Aorta (tissue), 5 donors: Measurements from ENCODE around the gene ARHGAP33. TPM values are rescaled to one million over a fixed set of nuclear protein-coding genes. Genes with fewer than 3 reads are reported as not detected.

Experiments used
- ATAC-seq: fragments of 200-7000 bp; cut with Tn5 transposase; one replicate; pipeline ENCODE4 v1.9.1; 2022; ENCODE audit warnings: moderate library complexity; ENCODE audit not compliant: low FRiP score
- DNase-seq, 2 donors: peaks; one replicate each; pipeline ENCODE4 v3.0.0-alpha.2; 2020
- H3K27ac ChIP-seq, 2 donors: one replicate each; pipeline ENCODE4 v1.5.1; 2013; ENCODE audit warnings: low read length in 2 of 2, mild to moderate bottlenecking in 2 of 2, moderate library complexity in 2 of 2, control low read depth in 1 of 2, inconsistent platforms in 1 of 2, low read depth in 1 of 2
- H3K27me3 ChIP-seq, 2 donors: one replicate each; pipeline ENCODE4 v1.6.1; 2013; ENCODE audit warnings: control low read depth in 1 of 2, low read length in 1 of 2, mild to moderate bottlenecking in 1 of 2, moderate library complexity in 1 of 2; ENCODE audit not compliant: insufficient read depth in 2 of 2, control insufficient read depth in 1 of 2
- H3K36me3 ChIP-seq, 2 donors: one replicate each; pipeline ENCODE4 v1.6.1; 2013; ENCODE audit warnings: control low read depth in 1 of 2, low read length in 1 of 2, mild to moderate bottlenecking in 1 of 2; ENCODE audit not compliant: insufficient read depth in 2 of 2, control insufficient read depth in 1 of 2
- H3K4me1 ChIP-seq, 2 donors: one replicate each; pipeline ENCODE4 v1.6.1; 2013; ENCODE audit warnings: low read length in 2 of 2, control low read depth in 1 of 2, mild to moderate bottlenecking in 1 of 2, moderate library complexity in 1 of 2; ENCODE audit not compliant: insufficient read depth in 2 of 2, control insufficient read depth in 1 of 2
- H3K4me3 ChIP-seq, 2 donors: one replicate each; pipeline ENCODE4 v1.5.1; 2013; ENCODE audit warnings: low read length in 2 of 2, control low read depth in 1 of 2, mild to moderate bottlenecking in 1 of 2
- H3K9me3 ChIP-seq: one replicate; pipeline ENCODE4 v1.6.1; 2013; ENCODE audit warnings: mild to moderate bottlenecking, low read length; ENCODE audit not compliant: control insufficient read depth
- WGBS, 2 donors: extraction: QIAGEN DNeasy Blood & Tissue Kit; methylation state at CpG; one replicate each; pipeline ENCODE4 v1.1.7; 2013; 5-methylcytosine and 5-hydroxymethylcytosine counted together
- intact Hi-C, 2 donors: fragments of 100-400 bp; cut with DNase I; formaldehyde crosslinking; loops; one replicate each; pipeline versions ENCODE4 v1.14.2 to v1.15.0; 2022
- long read RNA-seq, 2 donors: library from polyadenylated mRNA; unstranded; transcript quantifications; one replicate each; pipeline ENCODE4 v2.0.0, GENCODE V29; 2020 to 2021
- polyA plus RNA-seq, 2 donors: library from polyadenylated mRNA; stranded (reverse); fragments of 200-250 nt; gene quantifications; one replicate each; pipeline ENCODE4 v1.2.3, GENCODE V29; 2013
- total RNA-seq, 2 donors: library from RNA; stranded (reverse); fragmentation: NEBNext Ultra II Directional; extraction: Animal tissue kit (Norgen Biotek cat#: 25700); gene quantifications; one replicate each; pipeline ENCODE4 v1.2.1, GENCODE V29; 2021
- donor health status: healthy with polysubstance abuse.
- donor health status: Bipolar disorder and iron deficiency.
- donor health status: DM: no; HTN: no; CAD: no.
- donor health status: DM: no; HTN: no; CAD: no.
- donor health status: DM: yes; HTN: yes; CAD: no.

Gene ARHGAP33
- total RNA-seq (10 to 100 TPM; 12.3 to 27.8 TPM), polyA plus RNA-seq (10 to 100 TPM in 1 of 2 donors, 1 to 10 TPM in 1; 1.9 to 22.1 TPM)
- long read RNA-seq, donor 1, partial matches to known transcripts, result 0 of 1 reads
- long read RNA-seq, donor 1, other reads (novel, unspliced or antisense), result 1 of 1 reads
- long read RNA-seq, donor 2, partial matches to known transcripts, result 0 of 3 reads
- long read RNA-seq, donor 2, other reads (novel, unspliced or antisense), result 3 of 3 reads

GRCh38 chr19:35775298-35776101 lies at the start of gene ARHGAP33:
Gene ARHGAP33 (plus strand): TSS chr19:35775564. CDS start chr19:35775659, 95 bp downstream.
- Histone ChIP-seq H3K27ac (no peak within 1 kb of the TSS), H3K9me3 (no peaks in the 10 kb centered on the region), H3K4me1 (no peaks in the 10 kb centered on the region), H3K4me3 (peak within 1 kb of the TSS; percentile 73 to 91), H3K36me3 (no peaks in the 10 kb centered on the region), H3K27me3 (no peaks in the 10 kb centered on the region)
- peak; percentile 99 to 100 for DNase-seq
- ATAC-seq, result peak; percentile 99
- WGBS, 2 donors, result 0 to 1% methylated on average over 28 to 82 of the region's 82 CpGs
- intact Hi-C loops, result loop anchor here in 1 of 2 donors (5.0 kb wide), 1 partner anchor 102 kb away; no protein-coding TSS in a partner anchor

- WGBS, 2 donors, result 93% methylated on average over 25 of the region's 25 CpGs
- no peak for DNase-seq
- H3K4me3 ChIP-seq, result no peak overlapping the region
These were observed 48.1 kb upstream of the ARHGAP33 start for GRCh38 chr19:35727053-35727955.

DNA sequence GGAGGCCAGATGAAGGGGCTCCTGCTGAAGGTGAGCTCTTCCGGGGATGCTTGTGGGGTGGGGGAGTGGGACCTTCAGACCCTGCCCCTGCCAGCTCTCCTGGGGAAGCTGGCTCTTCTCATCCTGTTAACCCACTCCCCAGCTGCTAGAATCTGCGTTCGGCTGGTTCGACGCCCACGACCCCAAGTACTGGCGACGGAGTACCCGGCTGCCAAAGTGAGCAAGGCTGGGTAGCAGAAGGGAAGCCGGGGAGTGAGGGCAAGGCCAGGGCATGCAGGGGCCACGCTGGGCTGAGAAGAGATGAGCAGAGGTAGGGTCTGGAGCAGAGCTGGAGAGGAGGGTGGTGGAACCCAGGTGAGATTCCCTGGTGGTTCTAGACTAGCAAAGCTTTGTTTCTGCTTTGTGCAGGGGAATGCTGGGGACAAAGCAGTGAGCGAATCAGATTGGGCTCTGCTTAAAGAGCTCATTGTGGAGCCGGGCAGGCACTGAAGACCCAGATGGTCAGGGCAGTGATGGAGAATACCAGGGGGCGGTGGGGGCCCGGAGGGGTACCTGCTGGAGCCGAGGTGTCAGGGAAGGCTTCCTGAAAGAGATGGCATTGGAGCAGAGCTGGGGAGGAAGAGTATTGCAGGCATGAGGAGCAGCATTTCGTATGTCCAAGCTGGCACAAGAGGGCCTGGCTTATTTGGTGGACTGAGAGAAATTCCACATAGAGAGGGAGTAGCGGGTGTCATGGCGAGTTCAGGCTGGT lies 47.2 kb upstream of the ARHGAP33 start:
- H3K4me3 ChIP-seq, result no peak overlapping the region
- no peaks in the 10 kb centered on the region for H3K27me3 ChIP-seq
- no peak for ATAC-seq
- H3K36me3 ChIP-seq, result peaks cover 0 to 23% of the 10 kb centered on the region in 2 donors
- DNase-seq, result no peak
- 90 to 92% methylated on average over 19 of the region's 19 CpGs for WGBS, 2 donors
- H3K4me1 ChIP-seq, result no peaks in the 10 kb centered on the region
- intact Hi-C loops, result no loop called here
- no peaks in the 10 kb centered on the region for H3K9me3 ChIP-seq
- no peak overlapping the region for H3K27ac ChIP-seq

More at GRCh38 chr19:35727053-35727955, 48.1 kb upstream of the ARHGAP33 start:
- no peak for ATAC-seq
- intact Hi-C loops, result no loop called here
- Histone ChIP-seq H3K36me3 (peaks cover 0 to 28% of the 10 kb centered on the region in 2 donors), H3K27me3 (no peaks in the 10 kb centered on the region), H3K4me1 (no peaks in the 10 kb centered on the region), H3K9me3 (no peaks in the 10 kb centered on the region), H3K27ac (no peak overlapping the region)

- Histone ChIP-seq H3K4me1 (no peaks in the 10 kb centered on the region), H3K4me3 (no peak overlapping the region), H3K9me3 (no peaks in the 10 kb centered on the region), H3K27me3 (no peaks in the 10 kb centered on the region), H3K36me3 (peaks cover 0 to 23% of the 10 kb centered on the region in 2 donors), H3K27ac (no peak overlapping the region)
- 87 to 89% methylated on average over 18 of the region's 18 CpGs for WGBS, 2 donors
- no peak for DNase-seq
- intact Hi-C loops, result no loop called here
- no peak for ATAC-seq
These were observed 46.3 kb upstream of the ARHGAP33 start for GRCh38 chr19:35729021-35729420.

GRCh38 chr19:35729763-35730162 lies 45.6 kb upstream of the ARHGAP33 start:
- DNase-seq (no peak), ATAC-seq (no peak)
- H3K4me1 ChIP-seq, result no peaks in the 10 kb centered on the region
- no peaks in the 10 kb centered on the region for H3K27me3 ChIP-seq
- no peaks in the 10 kb centered on the region for H3K9me3 ChIP-seq
- intact Hi-C loops, result no loop called here
- H3K27ac ChIP-seq, result no peak overlapping the region
- H3K4me3 ChIP-seq, result no peak overlapping the region
- 91 to 92% methylated on average over 11 of the region's 11 CpGs for WGBS, 2 donors
- peaks cover 0 to 20% of the 10 kb centered on the region in 2 donors for H3K36me3 ChIP-seq

DNA sequence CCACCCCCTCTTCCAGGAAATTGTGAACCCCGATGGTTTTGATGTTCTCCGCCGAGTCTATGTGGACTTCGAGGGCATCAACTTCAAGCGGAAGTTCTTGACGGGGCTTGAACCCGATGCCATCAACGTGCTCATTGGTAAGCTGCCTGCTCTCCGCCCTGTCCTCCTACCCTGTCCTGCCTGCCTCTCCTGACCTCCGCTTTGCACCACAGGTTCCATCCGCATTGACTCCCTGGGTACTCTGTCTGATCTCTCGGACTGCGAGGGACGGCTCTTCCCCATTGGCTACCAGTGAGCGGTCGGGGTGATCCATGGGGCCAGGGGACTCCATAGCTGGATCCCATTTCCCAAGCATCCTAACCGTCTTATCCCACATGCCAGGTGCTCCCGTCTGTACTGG lies 45.0 kb upstream of the ARHGAP33 start:
- no peaks in the 10 kb centered on the region for H3K4me1 ChIP-seq
- no peak overlapping the region for H3K4me3 ChIP-seq
- no peak for DNase-seq
- H3K36me3 ChIP-seq, result peaks cover 0 to 17% of the 10 kb centered on the region in 2 donors
- WGBS, 2 donors, result 92 to 95% methylated on average over 18 of the region's 18 CpGs
- intact Hi-C loops, result no loop called here
- no peaks in the 10 kb centered on the region for H3K9me3 ChIP-seq
- H3K27me3 ChIP-seq, result no peaks in the 10 kb centered on the region
- no peak for ATAC-seq
- H3K27ac ChIP-seq, result no peak overlapping the region

DNA sequence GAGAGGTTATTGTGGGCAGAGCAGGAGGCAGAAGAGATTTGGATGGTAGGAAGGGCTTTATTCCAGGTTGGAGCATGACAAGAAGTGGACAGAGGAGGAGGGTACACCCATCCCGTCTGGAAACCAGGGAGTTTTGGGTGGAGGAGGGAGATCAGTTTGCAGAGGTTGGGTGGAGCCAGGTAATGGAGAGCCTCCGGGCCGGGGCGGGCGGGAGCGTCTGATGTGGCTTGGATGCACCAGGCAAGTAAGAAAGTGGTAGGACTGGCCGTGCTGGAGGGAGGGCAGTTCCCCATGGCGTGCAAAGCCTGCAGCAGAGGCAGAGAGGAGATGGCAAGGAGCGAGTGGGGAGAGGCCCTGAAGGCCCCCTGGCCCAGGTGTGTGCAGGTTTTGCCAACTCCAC lies 44.0 kb upstream of the ARHGAP33 start:
- Histone ChIP-seq H3K9me3 (no peaks in the 10 kb centered on the region), H3K27me3 (no peaks in the 10 kb centered on the region), H3K4me1 (no peaks in the 10 kb centered on the region), H3K36me3 (peaks cover 0 to 14% of the 10 kb centered on the region in 2 donors), H3K4me3 (no peak overlapping the region), H3K27ac (no peak overlapping the region)
- intact Hi-C loops, result no loop called here
- WGBS, 2 donors, result 82 to 85% methylated on average over 9 of the region's 9 CpGs
- ATAC-seq (no peak), DNase-seq (no peak)
